ENCODE measurements around the gene CRYGA. TPM values are rescaled to one million over a fixed set of nuclear protein-coding genes. Genes with fewer than 3 reads are reported as not detected.
"Not testable (repeated sequence)": the region's sequence is repeated elsewhere in the genome, so short reads cannot be mapped to it uniquely, and the experiment has no call there.

Gene CRYGA
- total and polyA plus RNA-seq, 7 experiments from 2014 or later = not detected

GRCh38 chr2:208138334-208138733, 25.1 kb downstream of the CRYGA start:
- H3K36me3 ChIP-seq (ENCODE audit: control insufficient read depth in 2 of 3, insufficient read depth in 3 of 3, low read length in 3 of 3); ATAC-seq; POLR2A ChIA-PET; H3K27me3 Mint-ChIP-seq; H3K36me3 Mint-ChIP-seq; DNase-seq; H3K9me3 ChIP-seq (ENCODE audit: control insufficient read depth in 2 of 3, low read length in 3 of 3); H3K4me1 ChIP-seq (ENCODE audit: control insufficient read depth in 2 of 2, insufficient read depth in 2 of 2, low read length in 2 of 2); CTCF ChIA-PET; H3K4me3 Mint-ChIP-seq; H3K4me1 Mint-ChIP-seq; H3K27ac ChIP-seq (ENCODE audit: low read depth, low read length); H3K27ac Mint-ChIP-seq; H3K4me3 ChIP-seq (ENCODE audit: low read length); intact Hi-C loops (cut with micrococcal nuclease); H3K27me3 ChIP-seq (ENCODE audit: control insufficient read depth in 2 of 2, insufficient read depth in 2 of 2, low read length in 2 of 2): not testable (repeated sequence)
- H3K9me3 Mint-ChIP-seq = peaks cover 0 to 17% (median 4%) of the 10 kb centered on the region in 11 donors

DNA sequence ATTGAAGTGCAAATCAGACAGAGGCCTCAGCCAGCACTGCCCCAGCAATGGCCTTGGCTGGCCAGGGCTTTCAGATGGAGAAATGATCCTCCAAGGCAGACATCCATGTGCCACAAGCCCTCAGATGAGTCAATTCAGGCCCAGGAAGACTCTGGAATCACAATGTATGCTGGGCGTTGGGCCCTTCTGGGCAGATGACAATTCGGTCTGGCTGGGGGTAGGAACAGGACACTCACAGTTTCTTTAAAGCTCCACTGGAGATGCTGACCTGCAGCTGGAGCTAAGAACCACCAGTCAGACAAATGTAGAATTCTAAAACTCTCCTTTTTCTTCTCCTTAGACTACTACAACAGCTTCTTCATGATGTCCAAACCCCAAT, 26.7 kb downstream of the CRYGA start:
- H3K27ac ChIP-seq (ENCODE audit: low read depth, low read length) = no peak overlapping the region
- DNase-seq (no peak), ATAC-seq (no peak)
- H3K36me3 Mint-ChIP-seq = peaks cover 0 to 4% (median 0%) of the 10 kb centered on the region in 5 donors
- no peaks in the 10 kb centered on the region for H3K36me3 ChIP-seq (ENCODE audit: control insufficient read depth in 2 of 3, insufficient read depth in 3 of 3, low read length in 3 of 3)
- CTCF ChIA-PET = no interaction called here
- intact Hi-C loops (cut with micrococcal nuclease) = no loop called here
- peaks cover 0 to 17% (median 4%) of the 10 kb centered on the region in 11 donors for H3K9me3 Mint-ChIP-seq
- peaks cover 0 to 7% (median 0%) of the 10 kb centered on the region in 7 donors for H3K4me1 Mint-ChIP-seq
- no peaks in the 10 kb centered on the region for H3K27me3 ChIP-seq (ENCODE audit: control insufficient read depth in 2 of 2, insufficient read depth in 2 of 2, low read length in 2 of 2)
- H3K4me1 ChIP-seq (ENCODE audit: control insufficient read depth in 2 of 2, insufficient read depth in 2 of 2, low read length in 2 of 2) = peaks cover 0 to 4% of the 10 kb centered on the region in 2 donors
- no peak overlapping the region for H3K27ac Mint-ChIP-seq
- POLR2A ChIA-PET = no interaction called here
- H3K4me3 ChIP-seq (ENCODE audit: low read length) = no peak overlapping the region
- H3K4me3 Mint-ChIP-seq = no peak overlapping the region
- H3K9me3 ChIP-seq (ENCODE audit: control insufficient read depth in 2 of 3, low read length in 3 of 3) = no peaks in the 10 kb centered on the region
- peaks cover 2 to 6% (median 5%) of the 10 kb centered on the region in 5 donors for H3K27me3 Mint-ChIP-seq

GRCh38 chr2:208135794-208136715, 27.3 kb downstream of the CRYGA start:
- Histone ChIP-seq H3K36me3 (ENCODE audit: control insufficient read depth in 2 of 3, insufficient read depth in 3 of 3, low read length in 3 of 3) (no peaks in the 10 kb centered on the region), H3K4me3 (ENCODE audit: low read length) (no peak overlapping the region), H3K27me3 (ENCODE audit: control insufficient read depth in 2 of 2, insufficient read depth in 2 of 2, low read length in 2 of 2) (no peaks in the 10 kb centered on the region), H3K4me1 (ENCODE audit: control insufficient read depth in 2 of 2, insufficient read depth in 2 of 2, low read length in 2 of 2) (peaks cover 0 to 4% of the 10 kb centered on the region in 2 donors), H3K27ac (ENCODE audit: low read depth, low read length) (no peak overlapping the region), H3K9me3 (ENCODE audit: control insufficient read depth in 2 of 3, low read length in 3 of 3) (no peaks in the 10 kb centered on the region)
- peaks cover 0 to 17% (median 4%) of the 10 kb centered on the region in 11 donors for H3K9me3 Mint-ChIP-seq
- H3K27me3 Mint-ChIP-seq = peaks cover 2 to 6% (median 5%) of the 10 kb centered on the region in 5 donors
- peaks cover 0 to 4% (median 0%) of the 10 kb centered on the region in 5 donors for H3K36me3 Mint-ChIP-seq
- CTCF ChIA-PET = no interaction called here
- H3K4me3 Mint-ChIP-seq = no peak overlapping the region
- H3K27ac Mint-ChIP-seq = no peak overlapping the region
- ATAC-seq = no peak
- intact Hi-C loops (cut with micrococcal nuclease) = no loop called here
- peaks cover 0 to 7% (median 0%) of the 10 kb centered on the region in 7 donors for H3K4me1 Mint-ChIP-seq
- POLR2A ChIA-PET = no interaction called here
- DNase-seq = no peak

- H3K4me1 Mint-ChIP-seq = peaks cover 0 to 7% (median 0%) of the 10 kb centered on the region in 7 donors
Observed at GRCh38 chr2:208134928-208135586, 28.3 kb downstream of the CRYGA start.

DNA sequence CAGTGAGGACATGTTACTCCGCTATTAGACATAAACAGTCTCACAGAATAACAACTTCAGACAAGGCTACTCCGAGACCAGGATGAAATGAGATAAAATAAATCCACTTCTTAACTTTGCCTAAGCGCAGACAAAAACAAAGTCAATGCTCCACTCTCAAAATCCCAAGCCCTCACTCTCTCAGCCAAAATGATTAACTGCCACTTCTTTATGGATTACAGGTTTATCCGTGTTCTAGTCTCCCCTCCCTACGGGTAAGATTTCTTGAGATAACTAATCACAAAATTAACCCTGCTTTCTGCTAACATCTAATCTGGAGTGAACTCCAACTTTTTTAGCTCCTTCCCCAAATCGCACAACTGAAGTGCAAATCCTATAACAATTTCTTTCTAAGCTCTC, 32.7 kb downstream of the CRYGA start:
- Mint-ChIP-seq H3K27me3 (peaks cover 7 to 22% (median 16%) of the 10 kb centered on the region in 5 donors), H3K9me3 (peaks cover 0 to 5% (median 0%) of the 10 kb centered on the region in 11 donors), H3K36me3 (no peaks in the 10 kb centered on the region), H3K4me3 (no peak overlapping the region), H3K4me1 (peaks cover 0 to 7% (median 0%) of the 10 kb centered on the region in 7 donors), H3K27ac (no peak overlapping the region)
- Histone ChIP-seq H3K27me3 (ENCODE audit: control insufficient read depth in 2 of 2, insufficient read depth in 2 of 2, low read length in 2 of 2) (no peaks in the 10 kb centered on the region), H3K9me3 (ENCODE audit: control insufficient read depth in 2 of 3, low read length in 3 of 3) (no peaks in the 10 kb centered on the region), H3K27ac (ENCODE audit: low read depth, low read length) (no peak overlapping the region), H3K4me1 (ENCODE audit: control insufficient read depth in 2 of 2, insufficient read depth in 2 of 2, low read length in 2 of 2) (peaks cover 0 to 4% of the 10 kb centered on the region in 2 donors), H3K4me3 (ENCODE audit: low read length) (no peak overlapping the region), H3K36me3 (ENCODE audit: control insufficient read depth in 2 of 3, insufficient read depth in 3 of 3, low read length in 3 of 3) (no peaks in the 10 kb centered on the region)
- DNase-seq (no peak), ATAC-seq (no peak)
- intact Hi-C loops (cut with micrococcal nuclease) = no loop called here
- CTCF ChIA-PET = no interaction called here
- POLR2A ChIA-PET = interaction anchor here (0.6 kb wide), 1 partner anchor 129 kb away, joined by 4 read pairs; no protein-coding TSS in a partner anchor

More at GRCh38 chr2:208134928-208135586, 28.3 kb downstream of the CRYGA start:
- Histone ChIP-seq H3K27ac (ENCODE audit: low read depth, low read length) (no peak overlapping the region), H3K9me3 (ENCODE audit: control insufficient read depth in 2 of 3, low read length in 3 of 3) (no peaks in the 10 kb centered on the region), H3K4me3 (ENCODE audit: low read length) (no peak overlapping the region), H3K36me3 (ENCODE audit: control insufficient read depth in 2 of 3, insufficient read depth in 3 of 3, low read length in 3 of 3) (no peaks in the 10 kb centered on the region), H3K27me3 (ENCODE audit: control insufficient read depth in 2 of 2, insufficient read depth in 2 of 2, low read length in 2 of 2) (no peaks in the 10 kb centered on the region), H3K4me1 (ENCODE audit: control insufficient read depth in 2 of 2, insufficient read depth in 2 of 2, low read length in 2 of 2) (peaks cover 0 to 4% of the 10 kb centered on the region in 2 donors)
- no peak overlapping the region for H3K27ac Mint-ChIP-seq
- peaks cover 0 to 4% (median 0%) of the 10 kb centered on the region in 5 donors for H3K36me3 Mint-ChIP-seq
- peaks cover 2 to 6% (median 5%) of the 10 kb centered on the region in 5 donors for H3K27me3 Mint-ChIP-seq
- peaks cover 0 to 17% (median 4%) of the 10 kb centered on the region in 11 donors for H3K9me3 Mint-ChIP-seq
- intact Hi-C loops (cut with micrococcal nuclease) = no loop called here
- POLR2A ChIA-PET = no interaction called here
- H3K4me3 Mint-ChIP-seq = peak overlapping the region in 1 of 10 donors; percentile 33
- ATAC-seq (no peak), DNase-seq (no peak)
- CTCF ChIA-PET = no interaction called here

GRCh38 chr2:208129744-208130711, 33.4 kb downstream of the CRYGA start, which contains the start of gene CRYGC:
CRYGC (minus strand) TSS chr2:208129828; CDS start chr2:208129792, 36 bp downstream.
- H3K27ac Mint-ChIP-seq = no peak within 1 kb of the TSS
- DNase-seq (no peak), ATAC-seq (no peak)
- H3K4me1 Mint-ChIP-seq = peaks cover 0 to 4% (median under 1%) of the 10 kb centered on the region in 7 donors
- peaks cover 12 to 29% (median 23%) of the 10 kb centered on the region in 5 donors for H3K27me3 Mint-ChIP-seq
- Histone ChIP-seq H3K27ac (ENCODE audit: low read depth, low read length) (no peak within 1 kb of the TSS), H3K9me3 (ENCODE audit: control insufficient read depth in 2 of 3, low read length in 3 of 3) (no peaks in the 10 kb centered on the region), H3K4me3 (ENCODE audit: low read length) (no peak within 1 kb of the TSS), H3K27me3 (ENCODE audit: control insufficient read depth in 2 of 2, insufficient read depth in 2 of 2, low read length in 2 of 2) (no peaks in the 10 kb centered on the region), H3K36me3 (ENCODE audit: control insufficient read depth in 2 of 3, insufficient read depth in 3 of 3, low read length in 3 of 3) (no peaks in the 10 kb centered on the region), H3K4me1 (ENCODE audit: control insufficient read depth in 2 of 2, insufficient read depth in 2 of 2, low read length in 2 of 2) (no peaks in the 10 kb centered on the region)
- ChIA-PET CTCF (no interaction called here), POLR2A (no interaction called here)
- H3K36me3 Mint-ChIP-seq = no peaks in the 10 kb centered on the region
- intact Hi-C loops (cut with micrococcal nuclease) = no loop called here
- H3K9me3 Mint-ChIP-seq = peaks cover 0 to 5% (median 0%) of the 10 kb centered on the region in 11 donors
- no peak within 1 kb of the TSS for H3K4me3 Mint-ChIP-seq
